Stimulated activated effector memory CD8-positive, alpha-beta T cell treated with anti-CD3 and anti-CD28 coated beads, Interleukin-12 subunit alpha, Interleukin-12 subunit beta, amount 100 ng/mL, for 72 hours (primary cell): ENCODE measurements around the gene JAKMIP1.
"Not testable (repeated sequence)": the region's sequence is repeated elsewhere in the genome, so short reads cannot be mapped to it uniquely, and the experiment has no call there.

Experiments
- ATAC-seq: fragments of 150-1000 bp; cut with Tn5 transposase; 2 replicates; pipeline ENCODE4 v1.10.0; 2021
- DNase-seq, 2 donors: peaks; one replicate each; pipeline ENCODE4 v3.0.0; 2021 to 2022; ENCODE audit warnings: low spot score in 2 of 2
- H3K27ac Mint-ChIP-seq: one replicate; pipeline ENCODE4 v1.8.0; 2022; ENCODE audit warnings: mild to moderate bottlenecking, mixed read lengths
- H3K36me3 Mint-ChIP-seq: one replicate; pipeline ENCODE4 v1.8.0; 2022; ENCODE audit warnings: mild to moderate bottlenecking, mixed read lengths
- H3K4me1 Mint-ChIP-seq: one replicate; pipeline ENCODE4 v1.8.0; 2022; ENCODE audit warnings: mixed read lengths
- H3K4me3 Mint-ChIP-seq: one replicate; pipeline ENCODE4 v1.8.0; 2022; ENCODE audit warnings: mild to moderate bottlenecking, mixed read lengths
- H3K9me3 Mint-ChIP-seq: one replicate; pipeline ENCODE4 v1.8.0; 2022; ENCODE audit warnings: mixed read lengths

Gene JAKMIP1

DNA sequence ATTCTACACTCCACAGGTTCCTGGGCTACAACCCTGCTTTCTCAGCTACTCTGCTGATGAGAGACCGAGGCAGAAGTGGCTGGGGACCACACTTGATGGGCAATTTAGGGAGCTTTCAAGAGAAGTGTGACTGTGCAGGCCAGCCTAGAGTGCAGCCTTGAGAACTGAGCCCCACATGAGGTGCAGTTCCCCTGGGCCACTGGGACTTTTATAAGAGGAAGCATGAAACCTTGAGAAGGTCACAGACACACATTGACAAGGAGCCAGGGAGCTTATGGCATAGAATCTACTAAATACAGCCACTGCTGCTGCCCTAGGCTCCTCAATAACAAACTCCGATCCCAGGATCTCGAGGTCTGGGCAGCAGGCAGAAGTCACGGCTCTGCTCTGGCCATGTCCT, 195.2 kb downstream of the JAKMIP1 start:
- no peak for ATAC-seq
- H3K4me3 Mint-ChIP-seq, result no peak overlapping the region
- no peaks in the 10 kb centered on the region for H3K4me1 Mint-ChIP-seq
- no peak for DNase-seq
- no peaks in the 10 kb centered on the region for H3K36me3 Mint-ChIP-seq
- H3K27ac Mint-ChIP-seq, result no peak overlapping the region
- H3K9me3 Mint-ChIP-seq, result no peaks in the 10 kb centered on the region

- not testable (repeated sequence) for H3K27ac Mint-ChIP-seq, DNase-seq, H3K9me3 Mint-ChIP-seq, H3K4me1 Mint-ChIP-seq, H3K4me3 Mint-ChIP-seq, H3K36me3 Mint-ChIP-seq, ATAC-seq
Observed at GRCh38 chr4:6003485-6003884, 196.9 kb downstream of the JAKMIP1 start.

- Mint-ChIP-seq H3K9me3 (no peaks in the 10 kb centered on the region), H3K36me3 (no peaks in the 10 kb centered on the region), H3K27ac (no peak overlapping the region), H3K4me1 (no peaks in the 10 kb centered on the region), H3K4me3 (no peak overlapping the region)
- ATAC-seq (no peak), DNase-seq (no peak)
Observed at GRCh38 chr4:6002926-6003325, 197.4 kb downstream of the JAKMIP1 start.

GRCh38 chr4:6002492-6002833, 197.9 kb downstream of the JAKMIP1 start:
- Mint-ChIP-seq H3K4me3 (no peak overlapping the region), H3K27ac (no peak overlapping the region), H3K36me3 (no peaks in the 10 kb centered on the region), H3K9me3 (no peaks in the 10 kb centered on the region), H3K4me1 (no peaks in the 10 kb centered on the region)
- DNase-seq (no peak), ATAC-seq (no peak)

DNA sequence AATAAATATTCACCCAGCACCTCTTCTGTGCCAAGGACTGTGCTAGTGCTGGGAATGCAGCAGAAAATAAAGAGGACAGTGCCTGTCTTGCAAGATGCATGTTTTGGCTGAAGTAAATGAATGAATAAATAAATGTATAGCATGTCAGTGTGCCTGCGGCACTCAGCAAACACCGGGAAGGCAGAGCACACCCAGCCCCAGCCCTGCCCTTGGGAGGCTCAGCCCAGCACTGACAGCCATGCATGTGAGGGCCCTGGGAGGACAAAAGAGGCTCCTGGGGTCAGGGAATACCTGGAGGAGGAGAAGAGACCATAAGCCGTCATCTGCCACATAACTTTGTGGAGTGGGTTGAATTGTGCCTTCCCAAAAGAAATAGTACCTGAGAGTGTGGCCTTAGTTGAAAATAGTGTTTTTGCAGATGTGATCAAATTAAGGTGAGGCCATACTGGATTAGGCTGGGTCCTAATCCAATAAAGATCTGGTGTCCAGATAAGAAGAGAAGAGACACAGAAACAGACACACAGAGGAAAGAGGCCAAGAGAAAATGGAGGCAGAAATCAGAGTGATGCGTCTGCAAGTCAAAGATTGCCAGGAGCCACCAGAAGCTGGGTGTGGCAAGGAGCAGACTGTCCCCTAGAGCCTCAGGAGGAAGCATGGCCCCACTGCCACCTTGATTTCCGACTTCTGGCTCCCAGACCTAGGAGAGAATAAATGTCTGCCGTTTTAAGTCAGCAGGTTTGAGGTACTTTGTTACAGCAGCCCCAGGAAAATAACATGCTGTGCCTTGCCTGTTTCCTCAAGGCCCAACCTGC, 198.5 kb downstream of the JAKMIP1 start:
- no peak for ATAC-seq
- Mint-ChIP-seq H3K27ac (no peak overlapping the region), H3K36me3 (no peaks in the 10 kb centered on the region)

GRCh38 chr4:5999830-6000365, 200.5 kb downstream of the JAKMIP1 start:
- Mint-ChIP-seq H3K36me3 (no peaks in the 10 kb centered on the region), H3K27ac (no peak overlapping the region), H3K4me3 (no peak overlapping the region), H3K4me1 (peaks cover 16% of the 10 kb centered on the region), H3K9me3 (no peaks in the 10 kb centered on the region)
- DNase-seq (no peak), ATAC-seq (no peak)

More for the DNA sequence above, 198.5 kb downstream of the JAKMIP1 start:
- no peaks in the 10 kb centered on the region for H3K9me3 Mint-ChIP-seq
- H3K4me1 Mint-ChIP-seq, result no peaks in the 10 kb centered on the region
- H3K4me3 Mint-ChIP-seq, result no peak overlapping the region
- DNase-seq, result no peak

DNA sequence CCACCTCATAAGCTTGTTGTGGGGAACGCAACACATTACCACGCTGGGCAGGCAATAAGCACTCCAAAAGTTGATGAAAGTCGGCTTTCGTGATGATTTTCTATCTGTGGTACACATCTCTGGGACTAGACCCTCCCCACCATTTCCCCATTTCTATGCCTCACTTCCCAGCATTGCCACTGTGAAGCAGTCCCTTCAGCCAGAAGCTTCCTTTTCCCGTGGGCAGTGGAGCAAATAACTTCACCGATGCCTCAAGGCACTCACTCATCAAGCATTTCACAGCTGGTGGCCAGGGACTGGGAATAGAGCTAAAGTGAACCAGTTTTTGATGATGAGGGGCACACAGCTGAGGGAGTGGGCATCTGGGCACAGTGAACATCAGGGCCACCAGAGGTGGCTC, 201.0 kb downstream of the JAKMIP1 start:
- DNase-seq (no peak), ATAC-seq (no peak)
- Mint-ChIP-seq H3K36me3 (no peaks in the 10 kb centered on the region), H3K4me3 (no peak overlapping the region), H3K9me3 (no peaks in the 10 kb centered on the region), H3K4me1 (peaks cover 16% of the 10 kb centered on the region), H3K27ac (no peak overlapping the region)

DNA sequence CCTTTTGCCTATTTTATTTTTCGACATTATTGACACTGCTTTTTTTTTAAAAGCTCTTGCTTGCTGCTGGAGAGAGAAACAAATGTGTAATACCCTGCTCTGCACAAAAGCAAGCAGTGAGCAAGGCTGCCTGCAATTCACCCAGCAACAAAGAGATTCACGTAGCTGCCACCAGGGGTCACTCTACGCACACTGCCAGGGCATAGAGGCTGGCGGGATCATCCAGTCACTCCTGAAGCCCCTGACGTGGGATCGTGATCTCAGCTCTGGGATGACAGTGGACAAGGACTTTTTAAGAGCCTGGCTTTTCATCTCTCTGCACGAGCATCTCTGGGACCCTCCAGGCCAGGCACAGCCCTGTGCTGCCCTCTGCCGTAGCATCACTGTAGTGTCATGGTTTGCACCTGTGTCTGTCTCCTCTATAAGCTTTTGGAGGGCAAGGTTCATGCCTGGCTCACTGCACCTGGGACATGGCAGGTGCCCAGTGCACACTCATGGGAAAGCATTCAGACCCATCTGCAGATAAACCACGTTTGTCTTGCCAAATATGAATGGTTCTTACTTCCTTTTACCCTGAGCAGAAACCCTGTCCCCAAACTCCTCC, 201.9 kb downstream of the JAKMIP1 start:
- H3K9me3 Mint-ChIP-seq, result no peaks in the 10 kb centered on the region
- peak; percentile 65 for ATAC-seq
- H3K27ac Mint-ChIP-seq, result no peak overlapping the region
- no peaks in the 10 kb centered on the region for H3K36me3 Mint-ChIP-seq
- H3K4me3 Mint-ChIP-seq, result no peak overlapping the region
- peak; percentile 34 to 78 for DNase-seq
- H3K4me1 Mint-ChIP-seq, result peaks cover 16% of the 10 kb centered on the region

GRCh38 chr4:5996641-5997040, 203.7 kb downstream of the JAKMIP1 start:
- no peak overlapping the region for H3K4me3 Mint-ChIP-seq
- peaks cover 16% of the 10 kb centered on the region for H3K4me1 Mint-ChIP-seq
- no peaks in the 10 kb centered on the region for H3K36me3 Mint-ChIP-seq
- no peaks in the 10 kb centered on the region for H3K9me3 Mint-ChIP-seq
- H3K27ac Mint-ChIP-seq, result no peak overlapping the region
- no peak for DNase-seq
- no peak for ATAC-seq

DNA sequence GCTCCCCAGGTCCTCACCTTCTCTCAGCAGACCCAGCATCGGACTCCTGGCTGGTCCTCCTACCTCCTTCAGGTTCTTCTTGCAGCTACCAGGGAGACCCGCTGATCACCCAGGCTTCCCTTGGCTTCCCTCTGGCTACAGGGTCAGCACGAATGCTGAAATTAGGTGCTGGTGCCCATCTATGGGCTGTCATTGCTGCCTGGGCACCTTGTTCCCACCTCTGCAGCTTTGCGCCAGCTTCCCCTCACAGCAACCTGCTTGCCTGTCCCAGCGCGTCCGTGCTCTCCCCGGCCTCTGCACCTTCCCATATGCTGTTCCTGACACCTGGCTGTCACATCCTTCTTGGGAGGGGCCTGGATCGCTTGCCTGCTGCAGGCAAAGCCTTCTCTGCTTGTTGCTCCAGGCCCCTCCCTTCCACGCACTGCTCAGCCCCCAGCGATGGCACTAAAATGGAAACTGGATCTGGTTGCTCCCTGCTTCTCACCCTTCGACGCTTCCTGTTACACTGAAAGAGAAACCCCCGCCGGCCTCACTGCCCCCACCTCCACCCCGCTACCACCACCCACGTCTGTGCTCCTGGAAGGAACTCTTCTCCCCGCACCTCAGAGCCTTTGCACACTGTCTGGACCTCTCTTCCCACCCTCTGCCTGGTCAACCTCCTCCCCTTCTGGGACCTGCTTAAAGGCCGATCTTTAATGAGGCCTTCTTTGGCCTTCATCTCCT, 204.3 kb downstream of the JAKMIP1 start:
- no peak overlapping the region for H3K27ac Mint-ChIP-seq
- DNase-seq, result no peak
- no peaks in the 10 kb centered on the region for H3K9me3 Mint-ChIP-seq
- H3K4me3 Mint-ChIP-seq, result no peak overlapping the region
- no peak for ATAC-seq
- H3K4me1 Mint-ChIP-seq, result peaks cover 16% of the 10 kb centered on the region
- no peaks in the 10 kb centered on the region for H3K36me3 Mint-ChIP-seq

DNA sequence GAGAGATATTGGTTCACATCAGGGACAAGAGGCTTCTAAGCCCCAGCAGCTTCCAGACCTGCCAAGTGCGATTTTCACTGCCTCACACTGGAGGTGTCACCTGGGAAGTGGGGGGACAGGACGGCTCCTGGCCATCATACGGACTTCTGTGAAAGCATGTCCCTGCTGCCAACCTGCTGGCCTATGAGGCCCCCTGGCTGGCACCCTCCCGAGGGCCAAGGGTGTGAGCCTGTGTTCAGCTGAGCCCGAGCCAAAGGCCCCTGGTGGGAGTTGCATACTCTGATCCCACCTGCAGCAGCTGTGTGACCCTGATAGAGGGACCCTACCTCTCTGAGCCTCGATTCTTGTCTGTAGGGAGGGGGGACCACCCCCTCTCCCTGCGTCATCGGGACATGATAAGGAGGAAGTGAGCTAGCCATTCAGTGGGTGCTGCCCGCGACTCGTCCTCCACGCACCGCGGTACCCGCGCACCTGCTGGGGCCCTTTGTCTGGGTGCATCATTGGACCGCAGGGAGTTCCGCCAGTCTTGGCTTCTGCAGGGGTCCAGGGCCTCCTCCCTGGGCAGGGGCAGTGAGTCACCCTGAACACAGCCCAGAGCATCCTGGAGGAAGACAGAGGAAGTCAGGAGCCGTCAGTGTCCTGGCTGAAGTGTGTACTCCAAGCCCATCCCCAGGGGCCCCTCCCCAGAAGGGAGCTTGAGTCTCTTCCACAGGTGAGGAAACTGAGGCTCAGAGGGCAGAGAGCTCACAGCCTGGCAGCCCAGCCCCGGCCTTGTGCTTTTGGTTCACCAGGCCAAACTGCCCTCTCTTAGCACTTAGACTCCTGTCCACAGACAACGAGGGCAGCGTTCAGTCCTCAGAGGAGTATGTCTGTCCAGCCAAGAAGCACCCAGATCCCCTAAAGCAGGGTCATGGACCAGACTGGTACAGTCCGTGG, 206.2 kb downstream of the JAKMIP1 start:
- no peaks in the 10 kb centered on the region for H3K36me3 Mint-ChIP-seq
- H3K4me3 Mint-ChIP-seq, result no peak overlapping the region
- H3K4me1 Mint-ChIP-seq, result peaks cover 16% of the 10 kb centered on the region
- no peak for DNase-seq
- H3K9me3 Mint-ChIP-seq, result no peaks in the 10 kb centered on the region
- H3K27ac Mint-ChIP-seq, result no peak overlapping the region
- ATAC-seq, result no peak

GRCh38 chr4:5993346-5993745, 207.0 kb downstream of the JAKMIP1 start:
- not testable (repeated sequence) for H3K36me3 Mint-ChIP-seq, H3K9me3 Mint-ChIP-seq, H3K4me3 Mint-ChIP-seq, DNase-seq, ATAC-seq, H3K27ac Mint-ChIP-seq
- peaks cover 16% of the 10 kb centered on the region for H3K4me1 Mint-ChIP-seq

GRCh38 chr4:5992828-5993321, 207.5 kb downstream of the JAKMIP1 start:
- H3K4me1 Mint-ChIP-seq, result peaks cover 16% of the 10 kb centered on the region
- H3K9me3 Mint-ChIP-seq, result no peaks in the 10 kb centered on the region

GRCh38 chr4:5992171-5992827, 208.1 kb downstream of the JAKMIP1 start:
- no peak overlapping the region for H3K27ac Mint-ChIP-seq
- H3K4me3 Mint-ChIP-seq, result no peak overlapping the region
- ATAC-seq (no peak), DNase-seq (no peak)
- no peaks in the 10 kb centered on the region for H3K36me3 Mint-ChIP-seq
- H3K4me1 Mint-ChIP-seq, result peaks cover 16% of the 10 kb centered on the region
- H3K9me3 Mint-ChIP-seq, result no peaks in the 10 kb centered on the region

More at GRCh38 chr4:5992828-5993321, 207.5 kb downstream of the JAKMIP1 start:
- Mint-ChIP-seq H3K27ac (no peak overlapping the region), H3K36me3 (no peaks in the 10 kb centered on the region), H3K4me3 (no peak overlapping the region)
- DNase-seq (no peak), ATAC-seq (no peak)
